Keratinocyte (primary cell): Measurements from ENCODE around the gene CD53. TPM values are rescaled to one million over a fixed set of nuclear protein-coding genes. Genes with fewer than 3 reads are reported as not detected.
"Not testable (repeated sequence)": the region's sequence is repeated elsewhere in the genome, so short reads cannot be mapped to it uniquely, and the experiment has no call there.

Source experiments
- DNase-seq: peaks from one replicate; pipeline ENCODE4 v3.0.0-alpha.2; 2011; ENCODE audit warnings: low read depth, missing footprints, low spot score
- FAIRE-seq: peaks from 2 replicates; lab custom pipeline; 2011; peaks lifted over from hg19 to GRCh38; lab: Jason Lieb, UNC
- H2AFZ ChIP-seq: 2 replicates; pipeline ENCODE4 v1.6.0; 2012; ENCODE audit warnings: low read length, control low read depth, inconsistent platforms; ENCODE audit not compliant: control insufficient read depth
- H3K27ac ChIP-seq: 2 replicates; pipeline ENCODE4 v1.5.1; 2011; ENCODE audit warnings: low read length; ENCODE audit not compliant: control insufficient read depth, insufficient read depth
- H3K27me3 ChIP-seq: 3 replicates; pipeline ENCODE4 v1.6.0; 2011; ENCODE audit warnings: low read length; ENCODE audit not compliant: control insufficient read depth, insufficient read depth; ENCODE audit errors: extremely low read depth
- H3K36me3 ChIP-seq, 2 experiments: 2 replicates in 1 of 2; 3 replicates in 1 of 2; pipeline ENCODE4 v1.5.1; 2011; ENCODE audit warnings: low read length in 2 of 2, mild to moderate bottlenecking in 1 of 2; ENCODE audit not compliant: control insufficient read depth in 2 of 2, insufficient read depth in 2 of 2; ENCODE audit errors: extremely low read depth in 1 of 2
- H3K4me1 ChIP-seq: 3 replicates; pipeline ENCODE4 v1.5.1; 2011; ENCODE audit warnings: low read length; ENCODE audit not compliant: control insufficient read depth, insufficient read depth; ENCODE audit errors: extremely low read depth
- H3K4me2 ChIP-seq: 3 replicates; pipeline ENCODE4 v1.6.0; 2011; ENCODE audit warnings: low read depth, low read length; ENCODE audit not compliant: control insufficient read depth, insufficient read depth; ENCODE audit errors: extremely low read depth
- H3K4me3 ChIP-seq, 3 experiments: fragments of 200-600 bp in 1 of 3; sonication (generic) in 1 of 3; 2 replicates in 2 of 3; 3 replicates in 1 of 3; pipeline ENCODE4 v1.5.1; 2011 to 2016; ENCODE audit warnings: low read length in 3 of 3, mild to moderate bottlenecking in 3 of 3, control low read depth in 2 of 3, inconsistent platforms in 1 of 3, low read depth in 1 of 3, mixed read lengths in 1 of 3, mixed run types in 1 of 3, moderate library complexity in 1 of 3; ENCODE audit not compliant: control insufficient read depth in 2 of 3, insufficient read depth in 2 of 3; ENCODE audit errors: extremely low read depth in 1 of 3
- H3K79me2 ChIP-seq: 2 replicates; pipeline ENCODE4 v1.6.0; 2012; ENCODE audit warnings: low read length; ENCODE audit not compliant: control insufficient read depth, insufficient read depth
- H3K9ac ChIP-seq: 3 replicates; pipeline ENCODE4 v1.6.0; 2011; ENCODE audit warnings: low read length; ENCODE audit not compliant: control insufficient read depth, insufficient read depth; ENCODE audit errors: extremely low read depth
- H3K9me1 ChIP-seq: 3 replicates; pipeline ENCODE4 v1.6.0; 2011; ENCODE audit warnings: low read length; ENCODE audit not compliant: control insufficient read depth, insufficient read depth; ENCODE audit errors: extremely low read depth
- H3K9me3 ChIP-seq: 2 replicates; pipeline ENCODE4 v1.5.1; 2012; ENCODE audit warnings: low read depth, low read length; ENCODE audit not compliant: control insufficient read depth
- H4K20me1 ChIP-seq: 3 replicates; pipeline ENCODE4 v1.6.0; 2011; ENCODE audit warnings: low read length; ENCODE audit not compliant: control insufficient read depth, insufficient read depth; ENCODE audit errors: extremely low read depth
- CTCF ChIP-seq, 3 experiments: IDR thresholded peaks in 1 of 3; conservative IDR thresholded peaks in 1 of 3; optimal IDR thresholded peaks in 1 of 3; 2 replicates in 2 of 3; 3 replicates in 1 of 3; pipeline versions ENCODE3 to v1.5.1; 2011; ENCODE audit warnings: low read length in 3 of 3, mild to moderate bottlenecking in 3 of 3, moderate library complexity in 2 of 3, control low read depth in 1 of 3, inconsistent platforms in 1 of 3; ENCODE audit not compliant: insufficient read depth in 2 of 3; ENCODE audit errors: extremely low read depth in 1 of 3
- EZH2 ChIP-seq: IDR thresholded peaks from one replicate; pipeline ENCODE4 v1.6.1; 2012; ENCODE audit warnings: inconsistent platforms, mild to moderate bottlenecking, low read length, moderate library complexity
- dilution Hi-C: fragments of 300-500 bp; cut with MboI; formaldehyde crosslinking; loops from one replicate; pipeline ENCODE4 v1.7.0; 2020; ENCODE audit warnings: low sequenced_read_pairs; ENCODE audit not compliant: extremely low pct_ligation_motif_present
- polyA plus RNA-seq, 5 experiments: library from polyadenylated mRNA; depleted of rRNA in 3 of 5; stranded (reverse) in 3 of 5; stranded (forward) in 1 of 5; unstranded in 1 of 5; fragments of >200 nt; gene quantifications; 1 replicate in 1 of 5; 2 replicates in 3 of 5; 3 replicates in 1 of 5; pipeline versions ENCODE4 v1.2.1 to v1.2.3, GENCODE V29; 2011 to 2012; ENCODE audit warnings: missing spikeins in 2 of 5, low read depth in 1 of 5, low replicate concordance in 1 of 5

CD53 gene
- polyA plus RNA-seq, 1 donor (not counting 4 experiments of a cell fraction or from before 2014, with no cell fraction given), result 0.09 TPM

GRCh38 chr1:110860174-110860573, 12.8 kb upstream of the CD53 start:
- FAIRE-seq, result no peak
- no peak overlapping the region for H3K4me3 ChIP-seq

GRCh38 chr1:110860620-110861019, 12.3 kb upstream of the CD53 start:
- H3K4me3 ChIP-seq, H3K9me3 ChIP-seq, FAIRE-seq, H2AFZ ChIP-seq, DNase-seq, H3K9me1 ChIP-seq, H3K79me2 ChIP-seq, H3K27ac ChIP-seq, dilution Hi-C loops, H3K4me2 ChIP-seq, H3K36me3 ChIP-seq, H4K20me1 ChIP-seq, H3K9ac ChIP-seq, H3K4me1 ChIP-seq, H3K27me3 ChIP-seq: not testable (repeated sequence)

More at GRCh38 chr1:110860174-110860573, 12.8 kb upstream of the CD53 start:
- no peak for TF ChIP-seq EZH2
- no peak for TF ChIP-seq CTCF (optimal IDR thresholded peaks at IDR 0.05 in 1 of 3, IDR thresholded peaks at IDR 0.05 in 1 of 3, conservative IDR thresholded peaks at IDR 0.05 in 1 of 3; ENCODE audit: extremely low read depth in 1 of 3, insufficient read depth in 2 of 3, low read length in 3 of 3)
- Histone ChIP-seq H2AFZ (no peak overlapping the region), H3K36me3 (no peaks in the 10 kb centered on the region), H3K9ac (no peak overlapping the region), H3K27me3 (no peaks in the 10 kb centered on the region), H3K9me3 (no peaks in the 10 kb centered on the region), H3K4me1 (no peaks in the 10 kb centered on the region), H3K9me1 (no peaks in the 10 kb centered on the region), H3K4me2 (no peak overlapping the region), H3K79me2 (no peaks in the 10 kb centered on the region), H3K27ac (no peak overlapping the region), H4K20me1 (no peaks in the 10 kb centered on the region)
- dilution Hi-C loops, result no loop called here
- DNase-seq, result no peak

GRCh38 chr1:110861942-110862341, 11.0 kb upstream of the CD53 start:
- H3K9ac ChIP-seq, H3K36me3 ChIP-seq, H3K27ac ChIP-seq, H3K4me2 ChIP-seq, H3K9me3 ChIP-seq, H2AFZ ChIP-seq, H4K20me1 ChIP-seq, DNase-seq, FAIRE-seq, dilution Hi-C loops, H3K4me1 ChIP-seq, H3K9me1 ChIP-seq, H3K79me2 ChIP-seq, H3K4me3 ChIP-seq, H3K27me3 ChIP-seq: not testable (repeated sequence)
